Measurements from ENCODE around the gene FCHSD2. TPM values are rescaled to one million over a fixed set of nuclear protein-coding genes. Genes with fewer than 3 reads are reported as not detected.

The FCHSD2 gene
- total and polyA plus RNA-seq, 2 donors (not counting 3 experiments of a cell fraction or from before 2014, with no cell fraction given), result 20.8 to 56.9 TPM

GRCh38 chr11:72799441-72799840 lies 342.7 kb downstream of the FCHSD2 start:
- no peak overlapping the region for H2AFZ ChIP-seq (ENCODE audit: low read depth, low read length)
- ChIA-PET POLR2A (no interaction called here), CTCF (no interaction called here)
- H3K4me3 ChIP-seq (replicated peaks in 1 of 3; ENCODE audit: insufficient read depth in 1 of 3, low read depth in 1 of 3, low read length in 3 of 3), result no peak overlapping the region
- H3K9me3 ChIP-seq (replicated peaks; ENCODE audit: control insufficient read depth, insufficient read depth, low read length), result no peaks in the 10 kb centered on the region
- H3K36me3 ChIP-seq (ENCODE audit: control insufficient read depth in 2 of 2, extremely low read depth in 1 of 2, insufficient read depth in 2 of 2, low read length in 2 of 2), result no peaks in the 10 kb centered on the region
- FAIRE-seq, result no peak
- dilution Hi-C loops (cut with MboI; ENCODE audit: extremely low pct_ligation_motif_present, low sequenced_read_pairs) (no loop called here), intact Hi-C loops (cut with micrococcal nuclease) (no loop called here)
- H3K9me1 ChIP-seq (replicated peaks; ENCODE audit: control insufficient read depth, extremely low read depth, insufficient read depth, low read length), result no peaks in the 10 kb centered on the region
- no peak overlapping the region for H3K27ac ChIP-seq (ENCODE audit: insufficient read depth, low read depth, low read length)
- H3K79me2 ChIP-seq (ENCODE audit: control insufficient read depth, insufficient read depth, low read length), result no peaks in the 10 kb centered on the region
- H4K20me1 ChIP-seq (replicated peaks; ENCODE audit: control insufficient read depth, extremely low read depth, insufficient read depth, low read length), result no peaks in the 10 kb centered on the region
- no peak overlapping the region for H3K4me2 ChIP-seq (ENCODE audit: insufficient read depth, low read length)
- no TSS peak for BruUV-seq (replicated peaks)
- H3K27me3 ChIP-seq (ENCODE audit: control insufficient read depth in 2 of 2, insufficient read depth in 2 of 2, low read length in 2 of 2), result no peaks in the 10 kb centered on the region
- no peak for TF ChIP-seq FOS (IDR thresholded peaks at IDR 0.05; ENCODE audit: borderline replicate concordance, insufficient read depth, low read length)
- TF ChIP-seq MAX (IDR thresholded peaks at IDR 0.05; ENCODE audit: insufficient read depth, insufficient read length), result no peak
- TF ChIP-seq MYC (IDR thresholded peaks at IDR 0.05; ENCODE audit: low read depth, low read length), result no peak
- no peak for TF ChIP-seq JUN (IDR thresholded peaks at IDR 0.05; ENCODE audit: borderline replicate concordance, insufficient read depth, insufficient read length, low read depth)
- TF ChIP-seq POLR2A (IDR thresholded peaks at IDR 0.05; ENCODE audit: low read depth, low read length), result no peak
- TF ChIP-seq GATA2 (IDR thresholded peaks at IDR 0.05; ENCODE audit: insufficient read depth, insufficient read length, low read depth, low read length), result no peak
- no peak for TF ChIP-seq EZH2 (IDR thresholded peaks at IDR 0.05; ENCODE audit: borderline replicate concordance, low read depth, low read length, severe bottlenecking)
- TF ChIP-seq POLR2AphosphoS5 (IDR thresholded peaks at IDR 0.05; ENCODE audit: insufficient read depth, low read depth, low read length), result no peak
- no peak for TF ChIP-seq CTCF (IDR thresholded peaks at IDR 0.05; ENCODE audit: extremely low read depth in 1 of 2, insufficient read depth in 1 of 2, low read depth in 1 of 2, low read length in 2 of 2)
- no peak overlapping the region for H3K9ac ChIP-seq (replicated peaks; ENCODE audit: extremely low read depth, insufficient read depth, low read length)
- no peaks in the 10 kb centered on the region for H3K4me1 ChIP-seq (ENCODE audit: control insufficient read depth, extremely low read depth, insufficient read depth, low read length)
- DNase-seq (ENCODE audit: low read depth, low spot score), result no peak

All from endothelial cell of umbilical vein (primary cell).